ENCODE results near the gene NOXO1.

- TF ChIP-seq, protein P1, sequence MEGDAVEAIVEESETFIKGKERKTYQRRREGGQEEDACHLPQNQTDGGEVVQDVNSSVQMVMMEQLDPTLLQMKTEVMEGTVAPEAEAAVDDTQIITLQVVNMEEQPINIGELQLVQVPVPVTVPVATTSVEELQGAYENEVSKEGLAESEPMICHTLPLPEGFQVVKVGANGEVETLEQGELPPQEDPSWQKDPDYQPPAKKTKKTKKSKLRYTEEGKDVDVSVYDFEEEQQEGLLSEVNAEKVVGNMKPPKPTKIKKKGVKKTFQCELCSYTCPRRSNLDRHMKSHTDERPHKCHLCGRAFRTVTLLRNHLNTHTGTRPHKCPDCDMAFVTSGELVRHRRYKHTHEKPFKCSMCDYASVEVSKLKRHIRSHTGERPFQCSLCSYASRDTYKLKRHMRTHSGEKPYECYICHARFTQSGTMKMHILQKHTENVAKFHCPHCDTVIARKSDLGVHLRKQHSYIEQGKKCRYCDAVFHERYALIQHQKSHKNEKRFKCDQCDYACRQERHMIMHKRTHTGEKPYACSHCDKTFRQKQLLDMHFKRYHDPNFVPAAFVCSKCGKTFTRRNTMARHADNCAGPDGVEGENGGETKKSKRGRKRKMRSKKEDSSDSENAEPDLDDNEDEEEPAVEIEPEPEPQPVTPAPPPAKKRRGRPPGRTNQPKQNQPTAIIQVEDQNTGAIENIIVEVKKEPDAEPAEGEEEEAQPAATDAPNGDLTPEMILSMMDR (IDR thresholded peaks at IDR 0.05; ENCODE audit: insufficient read depth, low read length, poor library complexity, severe bottlenecking) = no peak
- TF ChIP-seq EZH2phosphoT487 (conservative IDR thresholded peaks at IDR 0.05; ENCODE audit: low read length) = no peak
These were observed 5.1 kb downstream of the NOXO1 start for GRCh38 chr16:1976216-1976520.
